Measurements from ENCODE around the gene SIRT3. TPM values are rescaled to one million over a fixed set of nuclear protein-coding genes. Genes with fewer than 3 reads are reported as not detected.

Gene SIRT3
- total RNA-seq, 4 donors from 2014 or later = 7.2 to 27.9 (median 20.6) TPM

DNA sequence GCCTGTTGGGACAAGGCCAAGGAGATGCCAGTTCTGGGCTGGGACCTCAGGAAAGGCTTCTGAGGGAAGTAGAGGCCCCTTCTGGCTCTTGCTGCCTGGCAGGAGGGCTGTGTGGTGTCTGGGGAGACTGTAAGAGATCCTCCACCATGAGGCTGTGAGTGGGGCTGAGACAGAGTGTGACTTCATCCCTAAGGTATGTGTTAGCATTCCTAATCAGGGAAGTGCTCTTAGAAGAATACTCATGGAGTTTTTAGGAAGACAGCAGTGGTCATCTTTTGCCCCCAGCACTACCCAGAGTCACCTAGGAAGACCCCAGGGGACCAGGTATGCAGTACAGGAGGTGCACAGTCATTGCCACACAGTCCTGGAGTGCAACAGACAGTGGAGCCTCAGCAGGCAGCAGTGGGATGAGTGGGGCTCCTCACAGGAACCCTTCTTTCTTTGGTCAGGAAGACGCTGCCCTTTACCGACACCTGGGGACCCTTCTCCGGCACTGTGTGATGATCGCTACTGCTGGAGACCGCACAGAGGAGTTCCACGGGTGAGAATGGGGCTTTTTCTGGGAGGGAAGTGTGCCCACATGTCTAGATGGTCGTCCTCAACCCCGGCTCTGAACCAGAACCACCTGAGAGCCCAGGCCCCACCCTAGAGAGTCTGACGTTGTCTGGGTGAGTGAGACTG, 25.9 kb downstream of the SIRT3 start:
- no peak for DNase-seq
- intact Hi-C loops (cut with DNase I; ENCODE audit: low total_unique reads) = no loop called here
- no peaks in the 10 kb centered on the region for H3K27me3 ChIP-seq
- no peak overlapping the region for H3K4me3 ChIP-seq
- TF ChIP-seq EP300 (IDR thresholded peaks at IDR 0.05; ENCODE audit: low read depth) (no peak), POLR2AphosphoS5 (IDR thresholded peaks at IDR 0.05) (no peak)
- H3K9me3 ChIP-seq = no peaks in the 10 kb centered on the region
- peak overlapping the region in 3 of 4 donors; percentile 96 to 100 (median 97) for H3K27ac ChIP-seq
- peaks cover 0 to 34% (median 15%) of the 10 kb centered on the region in 4 donors for H3K36me3 ChIP-seq
- in situ Hi-C loops (cut with MboI; ENCODE audit: low pct_ligation_motif_present in 1 of 4, low pct_unique_long_range_greater_than_20kb in 1 of 4, low sequenced_read_pairs in 3 of 4) = no loop called here
- H3K4me1 ChIP-seq = peaks cover 24 to 40% (median 29%) of the 10 kb centered on the region in 4 donors
- 83% methylated on average over 9 of the region's 9 CpGs; no CpG with 5 or more reads in 1 of the 2 donors for WGBS, 2 donors (ENCODE audit: low coverage in 1 of 2)

DNA sequence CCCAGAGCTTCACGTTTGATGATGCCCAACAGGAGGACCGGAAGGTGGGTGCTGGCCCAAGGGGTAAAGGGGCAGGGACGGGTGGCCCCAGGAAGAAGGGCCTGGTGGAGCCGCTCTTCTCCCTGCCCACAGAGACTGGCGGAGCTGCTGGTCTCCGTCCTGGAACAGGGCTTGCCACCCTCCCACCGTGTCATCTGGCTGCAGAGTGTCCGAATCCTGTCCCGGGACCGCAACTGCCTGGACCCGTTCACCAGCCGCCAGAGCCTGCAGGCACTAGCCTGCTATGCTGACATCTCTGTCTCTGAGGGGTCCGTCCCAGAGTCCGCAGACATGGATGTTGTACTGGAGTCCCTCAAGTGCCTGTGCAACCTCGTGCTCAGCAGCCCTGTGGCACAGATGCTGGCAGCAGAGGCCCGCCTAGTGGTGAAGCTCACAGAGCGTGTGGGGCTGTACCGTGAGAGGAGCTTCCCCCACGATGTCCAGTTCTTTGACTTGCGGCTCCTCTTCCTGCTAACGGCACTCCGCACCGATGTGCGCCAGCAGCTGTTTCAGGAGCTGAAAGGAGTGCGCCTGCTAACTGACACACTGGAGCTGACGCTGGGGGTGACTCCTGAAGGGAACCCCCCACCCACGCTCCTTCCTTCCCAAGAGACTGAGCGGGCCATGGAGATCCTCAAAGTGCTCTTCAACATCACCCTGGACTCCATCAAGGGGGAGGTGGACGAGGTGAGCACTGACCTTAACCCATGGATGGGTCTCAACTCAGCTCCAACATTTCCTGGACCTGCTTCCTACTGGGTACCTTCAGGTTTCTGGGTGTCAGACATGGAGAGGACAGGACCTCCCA, 26.6 kb downstream of the SIRT3 start:
- Histone ChIP-seq H3K27ac (peak overlapping the region; percentile 96 to 100 (median 98)), H3K27me3 (no peaks in the 10 kb centered on the region), H3K4me1 (peaks cover 27 to 42% (median 30%) of the 10 kb centered on the region in 4 donors), H3K36me3 (peaks cover 0 to 32% (median 15%) of the 10 kb centered on the region in 4 donors), H3K9me3 (no peaks in the 10 kb centered on the region), H3K4me3 (peak overlapping the region; percentile 42 to 96 (median 88))
- intact Hi-C loops (cut with DNase I; ENCODE audit: low total_unique reads) = no loop called here
- no peak for TF ChIP-seq EP300 (IDR thresholded peaks at IDR 0.05; ENCODE audit: low read depth)
- in situ Hi-C loops (cut with MboI; ENCODE audit: low pct_ligation_motif_present in 1 of 4, low pct_unique_long_range_greater_than_20kb in 1 of 4, low sequenced_read_pairs in 3 of 4) = no loop called here
- WGBS, 2 donors (ENCODE audit: low coverage in 1 of 2) = 52% methylated on average over 25 of the region's 29 CpGs; no CpG with 5 or more reads in 1 of the 2 donors
- no peak for DNase-seq

GRCh38 chr11:208917-209260, 27.3 kb downstream of the SIRT3 start:
- peaks cover 27 to 44% (median 32%) of the 10 kb centered on the region in 4 donors for H3K4me1 ChIP-seq
- intact Hi-C loops (cut with DNase I; ENCODE audit: low total_unique reads) = no loop called here
- H3K4me3 ChIP-seq = peak overlapping the region; percentile 42 to 96 (median 88)
- TF ChIP-seq EP300 (IDR thresholded peaks at IDR 0.05; ENCODE audit: low read depth) = no peak
- no peak for TF ChIP-seq POLR2A (IDR thresholded peaks at IDR 0.05)
- TF ChIP-seq POLR2AphosphoS5 (IDR thresholded peaks at IDR 0.05) = no peak
- TF ChIP-seq, protein P1, sequence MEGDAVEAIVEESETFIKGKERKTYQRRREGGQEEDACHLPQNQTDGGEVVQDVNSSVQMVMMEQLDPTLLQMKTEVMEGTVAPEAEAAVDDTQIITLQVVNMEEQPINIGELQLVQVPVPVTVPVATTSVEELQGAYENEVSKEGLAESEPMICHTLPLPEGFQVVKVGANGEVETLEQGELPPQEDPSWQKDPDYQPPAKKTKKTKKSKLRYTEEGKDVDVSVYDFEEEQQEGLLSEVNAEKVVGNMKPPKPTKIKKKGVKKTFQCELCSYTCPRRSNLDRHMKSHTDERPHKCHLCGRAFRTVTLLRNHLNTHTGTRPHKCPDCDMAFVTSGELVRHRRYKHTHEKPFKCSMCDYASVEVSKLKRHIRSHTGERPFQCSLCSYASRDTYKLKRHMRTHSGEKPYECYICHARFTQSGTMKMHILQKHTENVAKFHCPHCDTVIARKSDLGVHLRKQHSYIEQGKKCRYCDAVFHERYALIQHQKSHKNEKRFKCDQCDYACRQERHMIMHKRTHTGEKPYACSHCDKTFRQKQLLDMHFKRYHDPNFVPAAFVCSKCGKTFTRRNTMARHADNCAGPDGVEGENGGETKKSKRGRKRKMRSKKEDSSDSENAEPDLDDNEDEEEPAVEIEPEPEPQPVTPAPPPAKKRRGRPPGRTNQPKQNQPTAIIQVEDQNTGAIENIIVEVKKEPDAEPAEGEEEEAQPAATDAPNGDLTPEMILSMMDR (IDR thresholded peaks at IDR 0.05) = no peak
- no peaks in the 10 kb centered on the region for H3K27me3 ChIP-seq
- 0% methylated on average over 13 of the region's 26 CpGs; no CpG with 5 or more reads in 1 of the 2 donors for WGBS, 2 donors (ENCODE audit: low coverage in 1 of 2)
- in situ Hi-C loops (cut with MboI; ENCODE audit: low pct_ligation_motif_present in 1 of 4, low pct_unique_long_range_greater_than_20kb in 1 of 4, low sequenced_read_pairs in 3 of 4) = no loop called here
- H3K27ac ChIP-seq = peak overlapping the region; percentile 96 to 100 (median 98)
- H3K36me3 ChIP-seq = peaks cover 0 to 26% (median 12%) of the 10 kb centered on the region in 4 donors
- no peaks in the 10 kb centered on the region for H3K9me3 ChIP-seq
- DNase-seq = no peak

DNA sequence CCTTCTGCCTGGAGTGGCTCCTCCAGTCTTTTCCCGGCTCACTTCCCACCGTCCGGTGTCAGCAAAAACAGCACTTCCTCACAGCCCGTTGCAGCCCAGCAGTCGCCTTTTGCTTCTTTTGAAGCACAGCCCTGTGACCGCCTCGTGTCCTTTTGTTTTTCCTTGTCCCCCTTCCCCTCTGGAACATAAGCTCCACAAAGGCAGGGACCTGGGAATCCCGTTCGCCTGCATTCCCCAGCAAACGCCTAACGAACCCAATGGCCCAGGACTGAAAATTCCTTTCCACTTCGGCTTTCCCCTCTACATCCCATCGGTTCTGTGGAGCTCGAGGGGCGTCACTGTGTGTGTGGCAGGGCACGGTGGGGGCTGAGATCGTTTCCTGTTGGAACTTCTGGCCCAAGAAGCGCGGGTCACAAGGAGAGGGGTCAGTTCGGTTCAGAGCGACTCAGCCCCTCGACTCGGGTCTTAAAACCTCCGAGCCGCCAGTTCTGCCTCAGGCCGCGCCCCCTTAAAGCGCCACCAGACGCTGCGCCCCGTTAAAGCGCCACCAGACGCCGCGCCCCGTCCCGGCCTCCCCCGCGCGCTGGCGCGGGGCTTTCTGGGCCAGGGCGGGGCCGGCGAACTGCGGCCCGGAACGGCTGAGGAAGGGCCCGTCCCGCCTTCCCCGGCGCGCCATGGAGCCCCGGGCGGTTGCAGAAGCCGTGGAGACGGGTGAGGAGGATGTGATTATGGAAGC, 27.8 kb downstream of the SIRT3 start:
- Histone ChIP-seq H3K9me3 (no peaks in the 10 kb centered on the region), H3K27me3 (no peaks in the 10 kb centered on the region), H3K27ac (peak overlapping the region; percentile 96 to 100 (median 98)), H3K4me3 (peak overlapping the region; percentile 42 to 96 (median 88)), H3K4me1 (peaks cover 27 to 45% (median 32%) of the 10 kb centered on the region in 4 donors), H3K36me3 (peaks cover 0 to 22% (median 11%) of the 10 kb centered on the region in 4 donors)
- DNase-seq = peak; percentile 88
- TF ChIP-seq POLR2AphosphoS5 (IDR thresholded peaks at IDR 0.05) = peak; percentile 72 to 87 (median 85)
- TF ChIP-seq POLR2A (IDR thresholded peaks at IDR 0.05) = peak; percentile 80
- TF ChIP-seq, protein P1 (IDR thresholded peaks at IDR 0.05) = no peak
- TF ChIP-seq EP300 (IDR thresholded peaks at IDR 0.05; ENCODE audit: low read depth) = no peak
- in situ Hi-C loops (cut with MboI; ENCODE audit: low pct_ligation_motif_present in 1 of 4, low pct_unique_long_range_greater_than_20kb in 1 of 4, low sequenced_read_pairs in 3 of 4) = no loop called here
- 0% methylated on average over 4 to 27 of the region's 57 CpGs for WGBS, 2 donors (ENCODE audit: low coverage in 1 of 2)
- intact Hi-C loops (cut with DNase I; ENCODE audit: low total_unique reads) = no loop called here

Data from transverse colon (tissue), 4 donors.